GM12892 (cell line): ENCODE measurements around the gene RIC3.

Source experiments
- POLR2A ChIP-seq: IDR thresholded peaks from 2 replicates; pipeline ENCODE4 v1.6.1; 2011; ENCODE audit warnings: low read depth, low read length, control low read depth
- POLR2AphosphoS5 ChIP-seq: IDR thresholded peaks from 2 replicates; pipeline ENCODE4 v1.6.1; 2011; ENCODE audit warnings: low read depth, low read length, control low read depth

DNA sequence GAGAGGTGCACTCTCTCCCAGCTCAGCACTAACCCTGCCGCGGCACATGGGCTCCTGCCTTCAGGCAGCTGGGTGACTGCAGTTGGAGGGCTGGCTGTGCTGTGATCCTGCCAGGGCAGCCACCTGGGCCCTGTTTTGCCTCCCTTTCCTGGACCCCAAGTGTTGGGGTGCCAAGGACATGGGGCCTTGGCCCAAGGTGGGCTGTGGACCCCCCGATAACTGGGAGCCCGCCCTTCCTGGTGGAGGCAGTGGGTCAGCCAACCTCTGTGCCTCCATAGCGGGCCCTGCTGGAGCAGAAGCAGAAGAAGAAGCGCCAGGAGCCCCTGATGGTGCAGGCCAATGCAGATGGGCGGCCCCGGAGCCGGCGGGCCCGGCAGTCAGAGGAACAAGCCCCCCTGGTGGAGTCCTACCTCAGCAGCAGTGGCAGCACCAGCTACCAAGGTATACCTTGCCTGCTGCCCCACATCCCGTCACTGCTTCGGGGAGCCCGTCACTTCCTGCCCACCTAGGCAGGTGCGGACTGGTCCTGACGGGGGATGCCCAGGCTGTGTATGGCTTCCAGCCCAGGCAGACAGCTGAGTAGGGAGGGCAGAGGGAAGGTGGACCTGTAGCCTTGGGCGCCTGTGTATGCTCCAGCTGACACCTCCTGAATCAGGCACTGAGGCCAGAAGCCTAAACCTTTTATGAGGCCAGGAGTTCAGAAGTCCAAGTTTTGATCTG is 78.9 kb downstream of the RIC3 start:
- TF ChIP-seq POLR2A (no peak), POLR2AphosphoS5 (no peak)
